ENCODE data around the gene HNRNPUL2.
A peak's percentile ranks its signal among the peaks of the same experiment; 100 is the strongest.

The HNRNPUL2 gene

DNA sequence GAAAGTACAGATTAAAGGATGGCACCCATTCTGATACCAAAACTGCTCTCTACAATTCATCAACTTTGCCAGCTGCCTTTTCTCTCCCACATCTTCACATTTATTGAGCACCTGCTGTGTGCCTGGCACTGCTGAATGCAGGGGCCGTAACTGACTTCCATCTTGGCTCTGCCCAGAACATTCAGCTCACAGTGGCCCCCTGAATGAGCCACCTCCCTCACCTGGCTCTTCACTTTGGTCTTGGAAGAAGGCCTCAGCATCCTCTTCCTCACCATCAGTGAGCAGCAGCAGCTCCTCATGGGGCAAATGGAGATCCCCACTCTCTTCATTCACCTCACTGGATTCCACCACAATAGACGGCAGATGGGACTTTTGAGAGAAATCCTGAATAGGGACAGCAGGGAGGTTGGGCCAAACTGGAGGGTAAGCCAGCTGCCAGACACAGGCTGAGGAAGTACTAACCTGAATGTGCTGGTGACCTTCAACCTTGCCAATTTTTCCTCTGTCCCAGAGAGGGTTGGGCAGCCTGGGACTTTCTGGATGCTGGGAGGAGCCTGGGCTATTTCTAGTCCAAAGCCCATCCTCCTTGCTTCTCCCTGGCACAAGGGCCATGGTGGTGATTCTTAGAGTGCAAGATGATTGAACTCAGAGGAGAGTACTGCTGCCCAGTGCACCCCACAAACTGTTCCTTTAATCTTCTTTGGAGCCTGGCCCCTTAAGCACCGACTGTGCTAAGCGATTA is 57.7 kb downstream of the HNRNPUL2 start:
- no peak for TF ChIP-seq ZFX (IDR thresholded peaks at IDR 0.05)
- no peak for TF ChIP-seq CTCF (conservative IDR thresholded peaks at IDR 0.05)
- H3K27ac ChIP-seq, result peak overlapping the region; percentile 98

DNA sequence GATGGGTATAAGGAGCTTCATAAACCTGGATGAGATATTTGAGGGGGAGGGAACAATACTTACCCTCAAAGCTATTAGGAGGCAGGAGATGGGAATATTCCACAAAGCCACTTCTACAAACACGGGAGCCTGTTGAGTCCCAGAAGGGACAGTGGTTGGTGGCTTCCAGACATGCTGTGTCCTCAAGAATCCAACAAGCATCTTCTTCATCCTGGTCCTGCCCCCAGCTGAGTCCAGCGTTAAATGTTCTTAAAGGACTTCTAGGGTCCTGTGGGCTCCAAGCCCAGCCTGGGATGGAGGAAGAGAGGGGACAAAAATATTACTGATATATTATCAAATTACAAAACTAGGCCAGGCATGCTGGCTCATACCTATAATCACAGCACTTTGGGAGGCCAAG is 59.8 kb downstream of the HNRNPUL2 start:
- H3K27ac ChIP-seq, result peak overlapping the region; percentile 98
- no peak for TF ChIP-seq CTCF (conservative IDR thresholded peaks at IDR 0.05)
- no peak for TF ChIP-seq ZFX (IDR thresholded peaks at IDR 0.05)

DNA sequence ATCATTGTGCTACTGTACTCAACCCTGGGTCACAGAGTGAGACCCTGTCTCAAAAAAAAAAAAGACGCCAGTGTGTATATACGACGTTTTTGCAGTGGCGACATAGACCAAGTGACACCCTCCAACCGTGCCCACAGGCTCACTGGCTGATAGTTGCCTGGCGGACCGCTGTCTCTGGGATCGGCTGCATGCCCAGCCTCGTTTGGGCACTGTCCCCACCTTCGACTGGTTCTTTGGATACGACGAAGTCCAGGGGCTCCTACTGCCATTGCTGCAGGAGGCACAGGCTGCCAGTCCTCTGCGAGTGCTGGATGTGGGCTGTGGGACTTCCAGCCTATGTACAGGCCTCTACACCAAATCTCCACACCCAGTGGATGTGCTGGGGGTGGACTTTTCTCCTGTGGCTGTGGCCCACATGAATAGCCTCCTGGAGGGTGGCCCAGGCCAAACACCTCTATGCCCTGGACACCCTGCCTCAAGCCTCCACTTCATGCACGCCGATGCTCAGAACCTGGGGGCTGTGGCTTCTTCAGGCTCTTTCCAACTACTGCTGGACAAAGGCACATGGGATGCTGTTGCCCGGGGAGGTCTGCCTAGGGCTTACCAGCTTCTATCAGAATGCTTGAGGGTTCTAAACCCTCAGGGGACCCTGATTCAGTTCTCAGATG is 60.9 kb downstream of the HNRNPUL2 start:
- TF ChIP-seq ZFX (IDR thresholded peaks at IDR 0.05), result no peak
- TF ChIP-seq CTCF (conservative IDR thresholded peaks at IDR 0.05), result no peak
- H3K27ac ChIP-seq, result peak overlapping the region; percentile 98

DNA sequence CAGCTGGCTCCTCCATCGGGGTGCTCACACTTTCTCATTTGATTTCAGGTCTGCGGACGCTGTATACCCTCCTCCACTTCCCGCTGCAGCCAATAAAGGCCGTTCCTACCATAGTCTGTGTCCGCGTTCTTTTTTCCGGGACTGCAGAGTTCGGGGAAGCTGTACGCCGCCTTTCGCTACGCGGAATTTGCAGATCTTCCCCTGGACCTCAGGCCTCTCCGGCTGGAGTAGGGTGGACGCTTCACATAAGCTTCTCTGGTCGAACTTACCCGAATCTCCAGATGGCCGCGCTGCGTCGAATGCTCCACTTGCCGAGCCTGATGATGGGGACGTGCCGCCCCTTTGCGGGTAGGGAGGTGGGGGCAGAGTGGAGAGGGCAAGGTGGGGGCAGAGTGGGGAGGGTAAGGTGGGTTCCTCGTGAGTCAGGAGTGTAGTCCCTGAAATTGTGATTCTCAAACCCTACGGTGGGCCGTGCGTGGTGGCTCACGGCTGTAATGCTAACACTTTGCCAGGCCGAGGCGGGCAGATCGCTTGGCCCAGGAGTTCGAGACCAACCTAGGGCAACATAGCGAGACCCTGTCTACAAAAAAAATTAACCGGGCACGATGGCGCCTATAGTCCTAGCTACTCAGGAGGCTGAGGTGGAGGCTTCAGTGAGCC is 61.5 kb downstream of the HNRNPUL2 start:
- TF ChIP-seq ZFX (IDR thresholded peaks at IDR 0.05) (0 out of 2 replicates have a peak, but pooled peaks have one; percentile 30), CTCF (conservative IDR thresholded peaks at IDR 0.05) (no peak)
- H3K27ac ChIP-seq, result peak overlapping the region; percentile 98

DNA sequence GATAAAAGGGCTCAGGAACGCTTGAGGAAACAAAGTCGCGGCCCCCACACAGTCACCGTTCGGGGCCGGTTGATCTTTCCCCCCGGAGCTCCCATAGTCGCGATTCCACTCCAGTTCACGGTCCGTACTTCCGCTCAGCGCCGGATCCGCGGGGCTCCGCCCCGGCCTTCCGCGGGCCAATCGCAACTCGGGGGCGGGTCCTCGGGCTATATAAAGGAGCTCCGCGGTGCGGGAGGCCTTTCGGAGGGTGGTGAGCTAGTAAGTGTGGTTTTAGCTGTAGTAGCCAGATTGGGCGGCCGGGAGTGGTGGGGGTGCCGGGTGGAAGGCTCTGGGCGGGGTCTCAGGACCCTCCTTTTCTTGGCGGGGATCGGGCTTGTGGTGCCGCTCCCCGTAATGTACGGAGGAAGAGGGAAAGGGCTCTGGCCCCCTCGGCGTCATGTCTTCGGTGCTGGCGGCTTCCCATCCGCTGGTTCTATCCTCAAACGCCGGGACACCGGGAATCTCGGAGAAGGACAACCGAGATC is 62.1 kb downstream of the HNRNPUL2 start, which contains the start of the genes C11orf98 and CSKMT:
TSS of gene C11orf98 (minus strand) at position 136 of the 524 bp plus-strand sequence. CDS start at position 95, 41 bp downstream.
TSS of gene CSKMT (plus strand) at position 238 of the 524 bp plus-strand sequence. CDS start 568 bp downstream, outside the sequence.
- TF ChIP-seq ZFX (IDR thresholded peaks at IDR 0.05) (peak; percentile 63), CTCF (conservative IDR thresholded peaks at IDR 0.05) (no peak)
- H3K27ac ChIP-seq, result peak within 1 kb of the TSS; percentile 98

- H3K27ac ChIP-seq, result peak overlapping the region; percentile 98
- TF ChIP-seq CTCF (conservative IDR thresholded peaks at IDR 0.05) (no peak), ZFX (IDR thresholded peaks at IDR 0.05) (no peak)
Observed at GRCh38 chr11:62664405-62665074, 62.7 kb downstream of the HNRNPUL2 start.
